Peyer's patch (tissue), 4 donors: ENCODE data around the gene TRIM8. TPM values are rescaled to one million over a fixed set of nuclear protein-coding genes. Genes with fewer than 3 reads are reported as not detected.

Experiments used
- DNase-seq, 3 donors: peaks; one replicate each; pipeline ENCODE4 v3.0.0-alpha.2; 2017 to 2019
- H3K27ac ChIP-seq, 4 donors: fragments of 200-600 bp; sonication (generic); one replicate each; pipeline ENCODE4 v1.5.1; 2016 to 2019
- H3K27me3 ChIP-seq, 2 donors: fragments of 200-600 bp; sonication (generic); one replicate each; pipeline ENCODE4 v1.5.1; 2019
- H3K36me3 ChIP-seq, 3 donors: fragments of 200-600 bp; sonication (generic); one replicate each; pipeline ENCODE4 v1.5.1; 2016 to 2019
- H3K4me1 ChIP-seq, 4 donors: fragments of 200-600 bp; sonication (generic); one replicate each; pipeline ENCODE4 v1.5.1; 2016 to 2019
- H3K4me3 ChIP-seq, 4 donors: fragments of 200-600 bp; sonication (generic); 1 replicate in 3 of 4; 2 replicates in 1 of 4; pipeline ENCODE4 v1.5.1; 2016 to 2019; ENCODE audit warnings: mild to moderate bottlenecking in 1 of 4
- H3K9me3 ChIP-seq, 4 donors: fragments of 200-600 bp; sonication (generic); one replicate each; pipeline ENCODE4 v1.5.1; 2016 to 2019; ENCODE audit warnings: mild to moderate bottlenecking in 1 of 4
- CTCF ChIP-seq, 6 experiments: fragments of 450-650 bp in 4 of 6; fragments of 200-600 bp in 2 of 6; sonication (generic) in 1 of 6; IDR thresholded peaks; one replicate each; pipeline ENCODE4 v1.5.1; 2017 to 2019; ENCODE audit warnings: antibody characterized with exemption in 6 of 6, mild to moderate bottlenecking in 3 of 6, moderate library complexity in 1 of 6
- POLR2A ChIP-seq, 2 donors: fragments of 450-650 bp; IDR thresholded peaks; one replicate each; pipeline ENCODE4 v1.5.1; 2017; ENCODE audit warnings: antibody characterized with exemption in 2 of 2, mild to moderate bottlenecking in 2 of 2, moderate library complexity in 2 of 2
- total RNA-seq, 4 donors: library from RNA; depleted of rRNA; stranded (reverse); fragments of >200 nt; gene quantifications; one replicate each; pipeline ENCODE4 v1.1.0, GENCODE V29; 2016

Gene TRIM8
- total RNA-seq, 4 donors from 2014 or later = 88.3 to 154 (median 119) TPM

GRCh38 chr10:102673819-102674511, 29.7 kb downstream of the TRIM8 start:
- DNase-seq = peak in 2 of 3 donors; percentile 52 to 71
- H3K27ac ChIP-seq = peak overlapping the region; percentile 45 to 63 (median 60)
- TF ChIP-seq CTCF (IDR thresholded peaks at IDR 0.05) (no peak), POLR2A (IDR thresholded peaks at IDR 0.05) (no peak)
- H3K4me3 ChIP-seq = peak overlapping the region; percentile 2 to 26 (median 21)
- peaks cover 0 to 54% (median 17%) of the 10 kb centered on the region in 4 donors for H3K4me1 ChIP-seq
- H3K36me3 ChIP-seq = no peaks in the 10 kb centered on the region
- H3K9me3 ChIP-seq = no peaks in the 10 kb centered on the region
- no peaks in the 10 kb centered on the region for H3K27me3 ChIP-seq

GRCh38 chr10:102674566-102674965, 30.3 kb downstream of the TRIM8 start:
- peak overlapping the region in 2 of 4 donors; percentile 23 to 26 for H3K4me3 ChIP-seq

GRCh38 chr10:102675011-102675665, 30.9 kb downstream of the TRIM8 start:
- no peak overlapping the region for H3K4me3 ChIP-seq
- peak in 1 of 3 donors; percentile 39 for DNase-seq
- H3K36me3 ChIP-seq = no peaks in the 10 kb centered on the region
- H3K9me3 ChIP-seq = no peaks in the 10 kb centered on the region
- peak overlapping the region; percentile 45 to 61 (median 54) for H3K27ac ChIP-seq
- no peaks in the 10 kb centered on the region for H3K27me3 ChIP-seq
- peaks cover 0 to 46% (median 17%) of the 10 kb centered on the region in 4 donors for H3K4me1 ChIP-seq
- TF ChIP-seq POLR2A (IDR thresholded peaks at IDR 0.05) (no peak), CTCF (IDR thresholded peaks at IDR 0.05) (no peak)

More at GRCh38 chr10:102674566-102674965, 30.3 kb downstream of the TRIM8 start:
- Histone ChIP-seq H3K4me1 (peaks cover 0 to 52% (median 17%) of the 10 kb centered on the region in 4 donors), H3K36me3 (no peaks in the 10 kb centered on the region), H3K9me3 (no peaks in the 10 kb centered on the region), H3K27me3 (no peaks in the 10 kb centered on the region), H3K27ac (peak overlapping the region; percentile 45 to 63 (median 60))
- TF ChIP-seq POLR2A (IDR thresholded peaks at IDR 0.05) (no peak), CTCF (IDR thresholded peaks at IDR 0.05) (no peak)
- no peak for DNase-seq

- H3K36me3 ChIP-seq = no peaks in the 10 kb centered on the region
- H3K27me3 ChIP-seq = no peaks in the 10 kb centered on the region
- no peaks in the 10 kb centered on the region for H3K9me3 ChIP-seq
- TF ChIP-seq POLR2A (IDR thresholded peaks at IDR 0.05) = no peak
- TF ChIP-seq CTCF (IDR thresholded peaks at IDR 0.05) = no peak
- peak overlapping the region; percentile 29 to 61 (median 54) for H3K27ac ChIP-seq
- peaks cover 0 to 46% (median 17%) of the 10 kb centered on the region in 4 donors for H3K4me1 ChIP-seq
- peak in 2 of 3 donors; percentile 64 to 66 for DNase-seq
- no peak overlapping the region for H3K4me3 ChIP-seq
These were observed 31.6 kb downstream of the TRIM8 start for GRCh38 chr10:102675666-102676533.

GRCh38 chr10:102676534-102677315, 32.4 kb downstream of the TRIM8 start:
- Histone ChIP-seq H3K4me1 (peaks cover 0 to 46% (median 17%) of the 10 kb centered on the region in 4 donors), H3K9me3 (no peaks in the 10 kb centered on the region), H3K27ac (peak overlapping the region; percentile 22 to 61 (median 40)), H3K4me3 (no peak overlapping the region), H3K36me3 (no peaks in the 10 kb centered on the region), H3K27me3 (no peaks in the 10 kb centered on the region)
- TF ChIP-seq POLR2A (IDR thresholded peaks at IDR 0.05) (no peak), CTCF (IDR thresholded peaks at IDR 0.05) (no peak)
- DNase-seq = peak in 1 of 3 donors; percentile 32
